Measurements from ENCODE around the gene PRIMPOL.
"Not testable (repeated sequence)": the region's sequence is repeated elsewhere in the genome, so short reads cannot be mapped to it uniquely, and the experiment has no call there.

Gene PRIMPOL

DNA sequence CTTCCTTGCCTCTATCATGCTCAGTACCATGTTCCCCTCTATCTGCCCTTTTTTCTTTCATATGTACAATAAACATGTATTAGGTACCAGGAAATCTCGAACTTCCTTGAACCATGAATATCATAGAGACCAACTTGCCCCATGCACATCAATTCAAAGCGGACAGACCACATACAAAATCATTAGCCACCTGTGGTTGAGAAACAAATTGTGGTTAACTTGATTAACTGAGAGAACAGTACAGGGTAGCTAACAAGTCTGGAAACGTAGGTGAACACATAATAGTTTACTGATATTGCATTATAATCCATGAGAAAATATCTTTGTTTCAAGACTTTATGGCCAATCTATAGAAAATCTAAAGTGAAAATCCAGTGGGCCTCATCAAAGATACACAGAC lies 8.5 kb upstream of the PRIMPOL start:
- no peak for DNase-seq

DNA sequence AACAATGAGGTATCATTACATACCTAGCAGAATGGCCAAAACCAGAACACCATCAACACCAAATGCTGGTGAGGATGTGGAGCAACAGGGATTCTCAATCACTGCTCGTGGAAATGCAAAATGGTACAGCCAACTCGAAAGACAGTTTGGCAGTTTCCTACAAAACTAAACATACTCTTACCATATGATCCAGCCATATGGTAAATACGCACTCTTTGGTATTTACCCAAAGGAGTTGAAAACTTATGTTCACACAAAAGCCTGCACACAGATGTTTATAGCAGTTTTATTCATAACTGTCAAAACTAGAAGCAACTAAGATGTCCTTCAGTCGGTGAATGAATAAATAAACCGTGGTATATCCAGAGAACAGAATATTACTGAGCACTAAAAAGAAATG lies 8.1 kb upstream of the PRIMPOL start:
- no peak for DNase-seq

DNA sequence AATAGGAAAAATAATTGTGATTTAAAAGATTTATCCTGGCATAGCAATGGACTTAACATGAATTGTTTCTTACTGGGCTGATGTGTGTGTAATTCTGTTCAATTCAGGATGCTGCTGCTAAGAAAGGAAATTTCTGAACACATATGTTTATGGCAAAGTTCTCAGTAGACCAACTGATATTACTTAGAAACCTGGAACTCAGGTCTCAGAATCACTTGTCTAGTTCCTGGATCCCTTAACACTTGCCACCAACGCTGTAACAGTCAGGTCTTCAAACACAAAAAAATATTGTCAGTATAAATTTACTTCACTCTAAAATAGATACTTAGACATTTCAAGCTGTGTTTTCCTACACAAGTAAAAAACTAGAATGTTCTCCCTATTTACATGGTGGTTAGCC lies 5.8 kb upstream of the PRIMPOL start:
- DNase-seq = no peak

DNA sequence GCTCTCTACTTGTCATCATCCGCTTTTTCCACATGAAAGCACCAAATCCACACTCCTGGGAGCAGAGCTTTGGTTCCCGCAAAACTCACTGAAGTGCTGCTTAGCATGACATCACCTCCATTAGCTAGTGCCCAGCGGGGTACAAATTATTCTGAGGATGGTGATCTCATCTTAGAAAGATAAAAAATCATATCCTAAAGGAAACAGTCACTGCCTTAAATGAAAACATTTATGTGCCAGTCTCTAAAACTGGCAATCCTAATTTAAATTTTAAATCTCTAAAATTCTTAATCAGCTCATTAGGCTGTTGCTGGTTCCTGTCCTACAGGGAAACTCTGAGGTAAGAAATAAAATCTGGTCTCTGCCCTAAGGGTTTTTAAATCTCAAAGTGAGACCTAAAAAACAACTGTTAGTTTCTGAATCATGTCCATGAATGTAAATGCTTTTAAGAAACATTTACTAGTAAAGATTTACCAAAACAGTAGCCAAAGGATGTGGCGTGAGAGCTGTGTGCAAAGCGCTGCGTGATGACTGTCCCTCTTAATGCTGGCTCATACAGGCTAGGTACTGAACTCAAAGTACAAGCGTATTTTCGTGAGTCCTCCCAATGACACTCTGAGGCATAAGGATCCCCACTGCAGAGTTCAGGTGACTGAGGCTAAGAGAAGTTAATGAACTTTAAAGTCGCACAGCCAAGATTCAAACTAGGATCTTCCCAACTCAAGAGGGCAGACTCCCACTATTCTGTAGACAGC lies 4.8 kb upstream of the PRIMPOL start:
- DNase-seq = peak; percentile 12

DNA sequence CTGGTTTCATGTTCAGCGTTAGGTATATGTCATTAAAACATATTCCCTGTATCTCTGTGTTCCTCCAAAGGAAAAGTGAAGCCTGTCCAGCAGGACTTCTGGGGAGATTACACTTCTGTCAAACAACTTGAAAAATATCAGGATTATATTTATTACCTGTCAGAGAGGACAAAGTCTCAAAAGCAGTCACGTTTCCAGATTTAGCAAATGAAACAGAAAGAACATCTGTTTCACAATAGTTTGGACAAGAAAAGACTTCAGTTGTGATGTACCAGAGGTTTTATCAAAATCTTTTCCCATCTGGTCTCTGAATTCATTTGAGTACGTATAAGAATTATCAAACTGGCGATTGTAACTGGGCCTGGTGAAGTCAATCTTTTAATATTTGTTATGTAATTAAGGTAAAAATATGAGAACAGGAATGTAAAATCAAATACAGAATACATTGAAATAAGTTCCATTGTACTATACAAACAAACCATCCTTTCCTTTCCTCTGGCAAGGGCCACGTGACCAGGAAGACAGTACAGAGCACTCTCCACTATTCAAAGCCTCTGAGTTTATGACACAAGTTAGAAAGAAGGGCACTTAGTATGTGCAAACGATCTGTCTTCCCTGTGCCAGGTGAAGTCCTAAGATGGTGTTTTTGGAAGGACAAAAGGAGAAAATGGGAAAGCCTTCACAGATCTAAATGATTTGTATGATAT lies 3.5 kb upstream of the PRIMPOL start:
- no peak for DNase-seq

DNA sequence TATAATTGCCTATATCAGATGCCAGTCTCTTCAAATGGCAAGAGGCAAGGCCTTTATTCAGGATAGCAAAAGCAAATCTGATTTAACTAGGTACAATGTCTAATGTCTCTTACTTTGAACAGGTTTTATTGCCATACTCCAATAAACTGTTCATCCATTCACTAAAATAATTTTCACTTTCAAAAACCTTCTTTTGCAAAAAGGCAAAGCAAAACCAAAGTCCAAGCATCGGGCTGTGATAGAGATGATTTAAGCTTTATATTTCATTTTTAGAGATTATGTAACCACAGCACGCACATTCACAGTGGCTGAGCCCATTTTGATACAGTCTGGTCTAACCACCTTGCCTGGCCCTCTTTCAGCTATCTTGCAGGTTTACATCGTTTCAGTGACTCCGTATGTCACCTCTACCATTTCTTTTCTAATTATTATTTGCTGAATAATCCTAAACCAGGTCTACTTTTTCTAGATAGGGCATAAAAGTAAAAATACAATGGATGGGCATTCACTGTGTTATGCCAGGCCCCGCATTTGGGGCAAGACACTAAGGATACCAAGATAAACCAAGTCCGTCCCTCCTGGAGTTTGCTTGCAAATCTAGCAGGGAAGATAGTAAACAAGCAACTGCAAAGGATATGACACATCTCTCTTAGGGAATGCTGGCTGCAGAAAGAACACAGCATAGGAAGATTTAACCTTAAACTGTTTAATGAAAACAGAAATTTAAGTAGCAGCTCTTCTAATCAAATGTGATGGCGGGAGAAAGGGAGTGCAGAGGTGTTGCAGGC lies 2.1 kb upstream of the PRIMPOL start:
- DNase-seq = no peak

DNA sequence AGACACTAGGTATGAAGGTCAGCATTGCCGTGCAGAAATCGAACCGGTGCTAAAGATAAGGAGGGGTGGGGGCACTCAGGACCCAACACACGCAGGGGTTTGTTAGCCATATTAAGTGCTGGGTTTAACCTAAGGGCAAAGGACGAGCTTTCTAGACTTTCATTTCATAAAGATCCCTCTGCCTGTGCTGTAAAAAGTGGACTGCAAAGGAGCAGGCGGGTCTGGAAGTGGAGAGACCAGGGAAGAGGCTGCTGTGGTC lies 1.6 kb upstream of the PRIMPOL start:
- DNase-seq = no peak

DNA sequence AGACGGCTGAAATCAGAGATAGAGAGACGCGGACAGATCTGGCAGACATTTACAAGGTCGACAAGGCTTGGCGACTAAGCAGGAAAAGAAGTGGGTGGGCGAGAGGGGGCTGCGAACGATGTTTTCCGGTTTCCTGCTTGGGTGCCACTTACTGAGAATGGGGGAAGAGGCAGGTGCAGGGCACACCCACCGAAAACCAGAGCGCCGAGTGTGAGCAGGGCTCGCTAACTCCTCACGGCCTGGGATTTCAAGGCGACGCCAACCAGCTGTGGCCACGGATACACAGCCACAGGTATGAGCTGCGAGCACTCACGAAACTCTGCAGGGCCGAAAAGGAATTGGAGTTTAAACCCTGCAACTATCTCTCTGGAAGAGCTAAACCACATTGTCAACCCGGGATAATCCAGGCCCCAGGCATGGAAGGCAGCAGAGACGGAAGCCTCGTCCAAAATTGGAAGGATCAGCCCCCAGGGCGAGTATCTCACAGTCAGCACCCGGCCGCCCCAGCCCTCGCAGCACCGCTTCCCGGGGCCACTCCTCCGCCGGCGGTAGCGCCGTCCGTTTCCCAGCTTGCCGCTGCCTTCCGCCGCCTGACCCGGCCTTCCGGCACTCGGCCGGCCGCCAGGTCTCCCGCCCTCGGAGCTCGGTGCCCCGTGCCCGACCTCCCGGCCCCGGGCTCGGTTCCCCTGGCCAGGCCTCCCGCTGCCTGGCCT lies 1.1 kb upstream of the PRIMPOL start:
- peak; percentile 3 for DNase-seq

DNA sequence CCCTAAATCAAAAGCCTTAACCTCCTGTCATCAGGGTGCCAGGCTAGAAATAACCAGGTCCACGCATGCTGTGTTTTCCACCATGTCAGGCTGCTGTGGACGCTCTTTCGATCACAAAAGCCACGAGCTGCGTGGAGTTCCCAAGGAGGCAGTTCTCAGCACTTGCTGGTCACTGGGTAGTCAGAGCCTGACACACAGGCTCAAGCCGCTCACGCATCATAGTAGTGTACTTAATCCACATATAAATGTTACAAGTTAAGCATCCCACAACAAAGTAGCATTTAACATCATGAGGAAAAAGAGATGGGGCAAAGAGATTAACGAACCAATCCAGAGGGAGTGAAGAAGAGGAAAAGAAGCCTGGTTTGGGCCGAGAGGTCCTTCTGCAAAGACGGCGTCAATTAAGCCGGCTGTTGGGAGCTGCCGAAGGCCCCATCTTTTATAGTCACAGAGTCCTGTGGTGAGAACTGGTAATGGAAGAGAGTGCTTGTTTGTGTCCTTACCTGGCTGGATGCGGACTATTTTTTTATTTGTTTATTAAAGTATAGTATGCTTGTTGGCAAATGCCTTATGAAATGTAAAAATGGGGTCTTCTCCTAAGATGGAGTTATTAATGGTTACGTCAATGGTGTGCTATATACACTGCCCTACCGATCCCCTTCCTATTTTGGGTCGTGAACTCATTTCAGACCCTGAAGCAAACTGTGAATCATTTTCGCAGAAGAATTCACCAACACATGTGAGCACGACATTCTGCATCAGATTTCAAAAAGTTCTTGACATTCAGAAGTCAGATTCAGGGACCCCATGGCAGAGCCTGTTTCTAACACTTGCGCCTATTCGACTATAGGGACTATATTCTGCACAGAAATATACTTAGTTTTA lies 675 bp downstream of the PRIMPOL start:
- DNase-seq = no peak

DNA sequence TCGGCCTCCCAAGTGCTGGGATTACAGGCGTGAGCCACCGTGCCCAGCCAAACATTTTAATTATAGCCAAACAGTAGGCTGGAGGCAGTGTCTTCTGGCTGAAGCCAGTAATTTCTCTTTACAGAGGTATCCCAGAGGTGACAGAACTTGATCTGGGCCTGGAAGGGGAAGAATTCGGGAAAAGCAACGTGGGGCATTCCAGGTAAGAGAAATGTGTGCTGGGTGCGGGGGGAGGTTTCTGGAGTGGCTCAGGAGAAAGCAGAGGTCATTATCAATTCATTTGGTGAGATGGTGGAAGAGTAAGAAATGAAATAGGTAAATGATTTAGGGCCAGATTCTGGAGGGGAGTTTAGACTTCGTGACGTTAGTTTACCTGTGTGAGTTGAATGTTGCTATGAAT lies 2.4 kb downstream of the PRIMPOL start:
- no peak for DNase-seq

DNA sequence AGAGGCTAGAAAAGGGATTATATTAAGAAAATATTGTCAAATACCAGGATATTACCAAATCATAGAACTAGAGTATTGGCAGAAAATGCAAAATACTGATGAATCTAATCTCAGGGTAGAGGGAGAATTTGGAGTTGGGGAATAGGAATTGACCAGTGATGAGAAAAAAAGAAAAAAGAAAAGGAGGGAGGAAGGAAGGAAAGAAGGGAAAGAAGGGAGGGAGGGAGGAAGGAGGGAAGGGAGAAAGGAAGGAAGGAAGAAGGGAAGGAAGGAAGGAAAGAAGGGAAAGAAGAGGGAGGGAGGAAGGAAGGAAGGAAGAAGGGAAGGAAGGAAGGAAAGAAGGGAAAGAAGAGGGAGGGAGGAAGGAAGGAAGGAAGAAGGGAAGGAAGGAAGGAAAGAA lies 3.1 kb downstream of the PRIMPOL start:
- DNase-seq = not testable (repeated sequence)

DNA sequence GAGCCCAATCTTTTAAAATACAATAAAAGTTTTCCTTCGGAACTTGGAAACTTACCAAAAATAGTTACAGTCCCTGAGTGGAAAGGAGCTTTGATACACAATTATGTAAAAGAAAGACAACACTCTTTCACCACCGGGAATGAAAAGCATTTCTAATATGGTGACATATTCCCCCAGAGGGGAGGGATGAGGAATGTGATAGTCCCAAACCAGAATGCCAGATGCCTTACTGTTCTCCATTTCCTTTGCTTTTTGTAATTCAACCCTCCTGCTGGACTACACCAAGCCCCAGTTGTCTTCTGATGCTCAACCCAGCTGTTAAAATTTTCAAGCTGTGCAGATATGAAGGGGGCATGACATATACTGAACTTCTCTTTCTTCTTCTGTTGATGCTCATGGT lies 4.1 kb downstream of the PRIMPOL start:
- DNase-seq = no peak

DNA sequence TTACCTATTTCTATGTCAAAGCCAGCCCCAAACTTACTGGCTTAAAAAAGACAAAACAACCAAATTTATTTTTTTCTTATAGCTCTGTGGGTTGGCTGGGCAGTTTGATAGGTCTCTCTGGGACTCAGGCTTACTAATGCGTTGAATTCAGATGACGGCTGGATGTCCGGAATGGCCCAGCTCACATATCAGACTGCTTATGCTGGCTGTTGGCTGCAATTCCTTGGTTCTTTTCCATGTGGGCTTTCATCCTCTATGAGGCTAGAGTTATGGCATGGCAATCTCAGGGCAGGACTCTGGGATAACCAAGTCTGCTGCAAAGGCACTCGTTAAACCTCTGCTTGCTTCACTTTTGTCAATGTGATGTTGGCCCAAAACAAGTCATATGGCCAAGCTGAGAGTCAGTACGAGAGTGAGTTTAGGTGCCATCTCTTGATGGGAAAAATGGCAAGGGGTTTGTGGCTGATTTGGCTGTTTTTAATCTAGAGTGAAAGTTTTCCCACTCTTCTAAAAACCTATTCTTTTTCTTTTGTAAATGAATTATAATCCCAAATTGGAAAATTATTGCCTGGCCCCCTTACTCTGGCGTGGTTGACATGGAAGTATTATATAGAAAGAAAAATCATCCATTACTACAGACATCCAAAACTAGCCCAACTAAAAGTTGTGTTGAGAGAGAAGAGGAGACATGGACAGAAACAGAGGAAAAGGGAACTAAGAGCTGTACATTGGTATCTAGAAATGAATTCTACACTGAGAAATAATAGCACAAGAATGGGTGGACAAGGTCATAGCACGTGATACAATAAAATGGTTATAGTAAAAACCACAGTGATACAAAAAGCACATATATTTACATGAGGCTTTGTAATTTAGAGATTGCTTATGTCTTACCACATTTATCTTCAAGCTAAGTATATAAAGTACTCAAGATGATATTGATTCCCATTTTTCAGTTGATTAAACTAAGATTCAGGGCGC lies 6.6 kb downstream of the PRIMPOL start:
- no peak for DNase-seq

DNA sequence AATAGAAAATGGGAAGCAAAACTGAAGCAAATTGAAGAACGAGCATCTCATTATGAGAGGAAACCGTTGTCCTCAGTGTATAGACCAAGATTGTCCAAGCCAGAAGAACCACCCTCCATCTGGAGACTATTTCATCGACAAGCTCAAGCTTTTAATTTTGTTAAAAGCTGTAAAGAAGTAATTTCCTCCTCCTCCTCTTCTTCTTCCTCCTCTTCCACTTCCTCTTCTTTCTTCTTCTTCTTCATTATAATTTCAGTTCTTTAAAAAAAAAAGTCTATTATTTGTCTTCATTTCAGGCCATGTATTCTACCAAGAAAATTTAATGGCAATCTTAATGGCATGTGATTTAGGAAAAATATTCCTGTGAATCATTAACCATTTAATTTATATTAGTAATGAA lies 7.6 kb downstream of the PRIMPOL start:
- DNase-seq = no peak

DNA sequence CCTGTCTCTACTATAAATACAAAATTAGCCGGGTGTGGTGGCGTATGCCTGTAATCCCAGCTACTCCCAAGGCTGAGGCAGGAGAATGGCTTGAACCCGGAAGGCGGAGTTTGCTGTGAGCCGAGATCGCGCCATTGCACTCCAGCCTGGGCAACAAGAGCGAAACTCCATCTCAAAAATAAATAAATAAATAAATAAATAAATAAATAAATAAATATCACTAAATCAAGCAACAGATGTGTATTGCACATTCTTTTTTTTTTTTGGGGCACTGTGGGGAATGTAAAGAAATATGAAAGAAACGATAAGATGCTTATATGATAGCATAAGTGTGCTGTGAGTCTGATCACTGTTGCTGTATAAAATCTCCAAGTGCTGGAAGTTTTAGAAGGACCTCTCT lies 8.3 kb downstream of the PRIMPOL start:
- DNase-seq = not testable (repeated sequence)

DNA sequence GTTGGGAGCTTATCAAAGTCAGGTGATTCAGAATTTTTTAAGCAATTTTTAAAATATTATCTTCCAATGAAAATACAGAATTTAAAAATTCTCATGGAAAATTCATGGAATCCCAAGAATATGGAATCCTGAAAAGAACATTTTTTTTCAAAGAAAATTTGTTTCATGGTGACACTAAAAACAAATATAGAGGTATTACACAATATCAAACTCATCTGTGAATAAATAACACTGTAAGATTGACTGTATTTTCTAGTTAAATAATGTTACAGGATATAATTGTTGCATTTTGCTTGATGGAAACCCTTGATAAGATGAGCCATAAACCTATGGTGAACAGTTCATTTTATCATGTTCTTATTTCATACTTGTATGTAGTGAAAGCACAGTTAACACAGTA lies 11.4 kb downstream of the PRIMPOL start:
- DNase-seq = no peak

DNA sequence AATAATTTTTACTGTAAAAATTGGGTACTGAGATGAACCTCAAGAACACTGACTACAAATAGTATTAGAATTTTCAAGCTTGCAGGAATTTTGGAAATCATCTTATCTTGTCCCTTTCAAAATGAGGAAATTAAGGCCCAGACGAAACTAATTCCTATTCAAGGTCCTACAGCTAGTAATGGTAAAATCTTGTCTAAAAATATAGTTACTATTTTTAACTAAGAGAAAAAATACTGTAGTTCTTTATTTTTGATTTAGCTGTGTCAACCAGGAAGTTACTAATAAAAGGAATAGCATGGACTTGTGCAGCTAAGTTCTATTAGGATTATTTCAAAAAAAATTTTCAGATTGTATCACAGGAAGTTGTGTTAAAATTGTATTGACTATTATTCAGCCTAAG lies 12.7 kb downstream of the PRIMPOL start:
- DNase-seq = no peak

DNA sequence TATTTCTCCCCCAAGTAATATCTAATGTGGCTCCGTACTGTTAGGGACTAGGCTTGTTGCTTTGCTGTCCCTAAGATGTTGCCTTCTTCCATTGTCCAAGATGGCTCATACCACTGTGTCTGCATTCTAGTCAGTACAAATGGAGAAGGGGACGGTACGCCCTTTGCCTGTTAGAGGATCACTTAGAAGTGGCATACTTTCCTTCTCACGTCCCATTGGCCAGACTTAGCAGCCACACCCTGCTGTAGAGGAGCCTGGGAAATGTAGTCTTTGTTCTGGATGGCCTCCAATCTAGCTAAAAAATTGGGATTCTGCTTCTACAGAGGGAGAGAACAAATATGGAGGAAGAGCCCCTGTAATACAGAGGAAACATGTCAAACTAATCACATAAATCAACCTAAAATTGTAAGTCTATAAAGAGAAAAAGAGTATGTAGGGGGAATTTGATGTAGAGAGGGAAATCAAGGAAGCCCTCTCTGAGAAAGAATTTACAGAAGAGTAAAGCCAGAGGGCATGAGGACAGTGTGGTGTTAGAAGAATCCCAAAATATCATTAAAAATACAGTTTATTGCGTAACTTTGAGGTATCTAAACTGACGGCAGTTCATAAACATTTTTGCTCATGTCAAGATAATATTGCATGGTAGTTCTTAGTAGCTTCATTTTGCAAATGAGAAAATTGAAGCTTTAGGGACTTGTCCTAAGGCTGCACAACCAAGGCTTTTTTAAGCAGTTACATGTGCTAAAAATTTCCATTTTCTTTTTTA lies 15.1 kb downstream of the PRIMPOL start:
- no peak for DNase-seq

DNA sequence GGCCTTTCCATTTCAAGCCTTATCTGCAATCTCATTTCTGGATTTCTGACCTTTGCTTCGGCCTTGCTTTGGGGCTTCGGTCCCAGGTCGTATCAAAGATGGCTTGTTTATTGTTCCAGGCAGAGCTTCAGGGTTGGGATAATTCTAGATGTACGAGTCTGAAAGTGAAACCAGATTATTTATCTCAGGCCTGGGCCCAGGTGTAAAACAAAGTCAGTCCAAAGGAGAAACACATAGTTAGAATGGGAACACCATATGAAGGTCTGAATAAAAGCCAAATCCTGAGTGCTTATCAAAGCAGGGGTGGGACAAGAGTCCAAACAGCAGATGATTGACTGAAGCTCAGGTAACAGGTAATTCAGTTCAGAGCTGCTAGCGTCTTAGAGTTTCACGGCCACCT lies 17.1 kb downstream of the PRIMPOL start:
- DNase-seq = no peak

DNA sequence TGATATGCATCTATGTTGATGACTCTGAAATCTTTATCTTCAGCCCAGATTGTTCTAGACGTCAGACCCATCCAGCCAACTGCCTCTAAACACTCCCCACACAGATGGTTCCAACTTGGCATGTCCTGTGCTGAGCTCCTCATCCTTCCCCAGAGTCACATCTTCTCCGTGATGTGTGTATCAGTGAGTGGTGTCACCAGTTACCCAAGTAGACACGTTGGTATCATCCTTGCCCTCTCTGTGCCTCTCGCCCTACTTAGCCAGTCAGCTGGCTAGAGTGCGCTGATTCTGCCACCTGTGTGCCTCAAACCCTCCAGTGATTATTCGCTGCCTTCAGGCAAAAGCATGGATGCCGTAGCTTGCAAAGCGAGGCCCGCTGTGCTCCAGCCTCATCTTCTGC lies 18.6 kb downstream of the PRIMPOL start:
- no peak for DNase-seq

Data from NCI-H2107 (cell line).